HAP-1 (cell line): ENCODE measurements around the gene TRPT1.

Experiments
- DNase-seq, 2 experiments: peaks; one replicate each; pipeline ENCODE4 v3.0.0-alpha.2; 2016 to 2020; ENCODE audit warnings: low spot score in 2 of 2
- H3K27me3 ChIP-seq: fragments of 250-450 bp; sonication (Bioruptor Pico); 2 replicates; pipeline ENCODE4 v1.5.1; 2020; ENCODE audit warnings: low read depth, mild to moderate bottlenecking, moderate library complexity
- H3K36me3 ChIP-seq: fragments of 250-450 bp; sonication (Bioruptor Pico); replicated peaks from 2 replicates; pipeline ENCODE4 v1.5.1; 2020; ENCODE audit warnings: mild to moderate bottlenecking
- H3K4me1 ChIP-seq: fragments of 250-450 bp; sonication (Bioruptor Pico); 2 replicates; pipeline ENCODE4 v1.5.1; 2020; ENCODE audit warnings: mild to moderate bottlenecking
- H3K4me3 ChIP-seq: fragments of 250-450 bp; sonication (Bioruptor Pico); 2 replicates; pipeline ENCODE4 v1.5.1; 2020; ENCODE audit warnings: mild to moderate bottlenecking, moderate library complexity
- H3K9me3 ChIP-seq: fragments of 250-450 bp; sonication (Bioruptor Pico); 2 replicates; pipeline ENCODE4 v1.5.1; 2020; ENCODE audit warnings: mild to moderate bottlenecking, moderate library complexity
- in situ Hi-C: fragments of 300-500 bp; cut with MboI; formaldehyde crosslinking; loops from 3 replicates; pipeline ENCODE4 v1.14.3; 2020; ENCODE audit warnings: low sequenced_read_pairs, inconsistent platforms, mixed read lengths

TRPT1 gene

GRCh38 chr11:64235437-64236161, 9.6 kb upstream of the TRPT1 start:
- no peak for DNase-seq
- Histone ChIP-seq H3K4me3 (peak overlapping the region; percentile 48), H3K27me3 (no peaks in the 10 kb centered on the region), H3K4me1 (peaks cover 20% of the 10 kb centered on the region), H3K36me3 (peaks cover 17% of the 10 kb centered on the region), H3K9me3 (no peaks in the 10 kb centered on the region)
- in situ Hi-C loops, result no loop called here

- Histone ChIP-seq H3K9me3 (no peaks in the 10 kb centered on the region), H3K27me3 (no peaks in the 10 kb centered on the region), H3K36me3 (peaks cover 12% of the 10 kb centered on the region), H3K4me3 (peak overlapping the region; percentile 48), H3K4me1 (peaks cover 13% of the 10 kb centered on the region)
- in situ Hi-C loops, result no loop called here
- peak in 1 of 2 experiments; percentile 68 for DNase-seq
Measured at GRCh38 chr11:64234647-64235379, 8.8 kb upstream of the TRPT1 start.

GRCh38 chr11:64233913-64234586, 8.1 kb upstream of the TRPT1 start, which contains the start of gene VEGFB:
TSS of gene VEGFB (plus strand) at chr11:64234584. CDS start at chr11:64234834, 250 bp downstream.
- Histone ChIP-seq H3K36me3 (peaks cover 12% of the 10 kb centered on the region), H3K27me3 (no peaks in the 10 kb centered on the region), H3K9me3 (no peaks in the 10 kb centered on the region), H3K4me3 (peak within 1 kb of the TSS; percentile 48), H3K4me1 (peaks cover 14% of the 10 kb centered on the region)
- in situ Hi-C loops, result no loop called here
- peak; percentile 43 to 75 for DNase-seq

GRCh38 chr11:64232967-64233315, 7.0 kb upstream of the TRPT1 start:
- no peaks in the 10 kb centered on the region for H3K9me3 ChIP-seq
- DNase-seq, result no peak
- no peaks in the 10 kb centered on the region for H3K27me3 ChIP-seq
- peaks cover 8% of the 10 kb centered on the region for H3K36me3 ChIP-seq
- in situ Hi-C loops, result no loop called here
- peaks cover 14% of the 10 kb centered on the region for H3K4me1 ChIP-seq
- no peak overlapping the region for H3K4me3 ChIP-seq

GRCh38 chr11:64232182-64232966, 6.4 kb upstream of the TRPT1 start:
- no peak for DNase-seq
- Histone ChIP-seq H3K4me1 (peaks cover 14% of the 10 kb centered on the region), H3K9me3 (no peaks in the 10 kb centered on the region), H3K27me3 (no peaks in the 10 kb centered on the region), H3K36me3 (peaks cover 3% of the 10 kb centered on the region), H3K4me3 (no peak overlapping the region)
- in situ Hi-C loops, result no loop called here

- in situ Hi-C loops, result no loop called here
- no peaks in the 10 kb centered on the region for H3K9me3 ChIP-seq
- peaks cover 14% of the 10 kb centered on the region for H3K4me1 ChIP-seq
Measured at GRCh38 chr11:64231546-64231945, 5.6 kb upstream of the TRPT1 start.

GRCh38 chr11:64230985-64231365, 5.0 kb upstream of the TRPT1 start:
- no peaks in the 10 kb centered on the region for H3K9me3 ChIP-seq
- no peak for DNase-seq
- in situ Hi-C loops, result no loop called here

More at GRCh38 chr11:64231546-64231945, 5.6 kb upstream of the TRPT1 start:
- Histone ChIP-seq H3K36me3 (no peaks in the 10 kb centered on the region; the same call in 1 of the 2 replicates), H3K4me3 (no peak overlapping the region), H3K27me3 (no peaks in the 10 kb centered on the region)
- no peak for DNase-seq

GRCh38 chr11:64230171-64230984, 4.4 kb upstream of the TRPT1 start, which contains the start of gene DNAJC4:
TSS of gene DNAJC4 (plus strand) at chr11:64230548. CDS start at chr11:64230855, 307 bp downstream.
- no peaks in the 10 kb centered on the region for H3K9me3 ChIP-seq
- peak within 1 kb of the TSS; percentile 76 for H3K4me3 ChIP-seq
- no peaks in the 10 kb centered on the region for H3K27me3 ChIP-seq
- peak; percentile 91 to 97 for DNase-seq
- in situ Hi-C loops, result no loop called here
- no peaks in the 10 kb centered on the region for H3K36me3 ChIP-seq
- H3K4me1 ChIP-seq, result peaks cover 13% of the 10 kb centered on the region

More at GRCh38 chr11:64230985-64231365, 5.0 kb upstream of the TRPT1 start:
- Histone ChIP-seq H3K36me3 (no peaks in the 10 kb centered on the region; the same call in 1 of the 2 replicates), H3K27me3 (no peaks in the 10 kb centered on the region), H3K4me1 (peaks cover 14% of the 10 kb centered on the region), H3K4me3 (peak overlapping the region; percentile 76)

- Histone ChIP-seq H3K27me3 (no peaks in the 10 kb centered on the region), H3K4me3 (peak overlapping the region; percentile 76), H3K4me1 (peaks cover 13% of the 10 kb centered on the region), H3K9me3 (no peaks in the 10 kb centered on the region), H3K36me3 (no peaks in the 10 kb centered on the region)
- DNase-seq, result no peak
- in situ Hi-C loops, result no loop called here
Measured at GRCh38 chr11:64229744-64230170, 3.8 kb upstream of the TRPT1 start.

GRCh38 chr11:64229090-64229743, 3.2 kb upstream of the TRPT1 start:
- H3K4me1 ChIP-seq, result peaks cover 13% of the 10 kb centered on the region
- no peak overlapping the region for H3K4me3 ChIP-seq
- in situ Hi-C loops, result no loop called here
- H3K36me3 ChIP-seq, result no peaks in the 10 kb centered on the region
- no peaks in the 10 kb centered on the region for H3K27me3 ChIP-seq
- no peak for DNase-seq
- H3K9me3 ChIP-seq, result no peaks in the 10 kb centered on the region

GRCh38 chr11:64227405-64227956, 1.5 kb upstream of the TRPT1 start:
- Histone ChIP-seq H3K27me3 (no peaks in the 10 kb centered on the region), H3K4me3 (peak overlapping the region; percentile 79), H3K4me1 (peaks cover 6% of the 10 kb centered on the region; the same call in 1 of the 2 replicates), H3K9me3 (no peaks in the 10 kb centered on the region), H3K36me3 (peaks cover 9% of the 10 kb centered on the region)
- in situ Hi-C loops, result no loop called here
- no peak for DNase-seq

GRCh38 chr11:64226507-64227051, 593 bp upstream of the TRPT1 start:
- Histone ChIP-seq H3K27me3 (no peaks in the 10 kb centered on the region), H3K36me3 (peaks cover 9% of the 10 kb centered on the region), H3K9me3 (no peaks in the 10 kb centered on the region), H3K4me1 (peaks cover 6% of the 10 kb centered on the region; the same call in 1 of the 2 replicates), H3K4me3 (peak overlapping the region; percentile 79)
- in situ Hi-C loops, result no loop called here
- peak in 1 of 2 experiments; percentile 54 for DNase-seq
